H1 (cell line): ENCODE data around the gene USB1.

Source experiments
- ATF3 ChIP-seq: IDR thresholded peaks from 2 replicates; pipeline ENCODE4 v1.6.1; 2011; ENCODE audit warnings: low read depth, mild to moderate bottlenecking, low read length; ENCODE audit not compliant: insufficient read depth
- BRCA1 ChIP-seq: IDR thresholded peaks from 2 replicates; pipeline ENCODE4 v1.6.1; 2012; ENCODE audit warnings: low read depth, low read length, improper control_type of control experiment
- CTCF ChIP-seq, 3 experiments: IDR thresholded peaks; 1 replicate in 2 of 3; 2 replicates in 1 of 3; pipeline versions ENCODE4 v1.5.1 to v1.6.1; 2011; ENCODE audit warnings: low read length in 3 of 3, mild to moderate bottlenecking in 3 of 3, inconsistent platforms in 2 of 3, low read depth in 1 of 3, moderate library complexity in 1 of 3; ENCODE audit not compliant: insufficient read depth in 1 of 3; ENCODE audit errors: control extremely low read depth in 1 of 3
- EP300 ChIP-seq, 2 experiments: IDR thresholded peaks; 1 replicate in 1 of 2; 2 replicates in 1 of 2; pipeline ENCODE4 v1.6.1; 2011 to 2012; ENCODE audit warnings: low read depth in 2 of 2, low read length in 2 of 2, mild to moderate bottlenecking in 2 of 2, borderline replicate concordance in 1 of 2, inconsistent platforms in 1 of 2, moderate library complexity in 1 of 2
- EZH2 ChIP-seq: fragments of 200-600 bp; sonication (generic); IDR thresholded peaks from 2 replicates; pipeline ENCODE4 v1.7.1; 2012; ENCODE audit warnings: low read depth, mild to moderate bottlenecking, moderate library complexity, low read length, inconsistent platforms; ENCODE audit not compliant: severe bottlenecking
- POLR2A ChIP-seq, 2 experiments: IDR thresholded peaks; 1 replicate in 1 of 2; 2 replicates in 1 of 2; pipeline ENCODE4 v1.6.1; 2011; ENCODE audit warnings: low read depth in 2 of 2, low read length in 2 of 2, mild to moderate bottlenecking in 2 of 2; ENCODE audit errors: control extremely low read depth in 1 of 2
- POLR2AphosphoS5 ChIP-seq: IDR thresholded peaks from 2 replicates; pipeline ENCODE4 v1.6.1; 2011; ENCODE audit warnings: low read depth, low read length
- SIN3A ChIP-seq, 2 experiments: IDR thresholded peaks in 1 of 2; conservative IDR thresholded peaks in 1 of 2; 2 replicates each; pipeline ENCODE4 v1.6.1; 2011 to 2012; ENCODE audit warnings: low read length in 2 of 2, improper control_type of control experiment in 1 of 2, low read depth in 1 of 2, mild to moderate bottlenecking in 1 of 2
- TAF1 ChIP-seq: IDR thresholded peaks from 2 replicates; pipeline ENCODE4 v1.6.1; 2011; ENCODE audit warnings: mild to moderate bottlenecking, low read depth, low read length
- TAF7 ChIP-seq: optimal IDR thresholded peaks from 2 replicates; pipeline ENCODE3; 2011; ENCODE audit warnings: low read depth, mild to moderate bottlenecking, inconsistent platforms, low read length, moderate library complexity, borderline replicate concordance
- USF2 ChIP-seq: IDR thresholded peaks from 2 replicates; pipeline ENCODE4 v1.6.1; 2011; ENCODE audit warnings: low read length, improper control_type of control experiment

- TF ChIP-seq BRCA1 (no peak), POLR2A (IDR thresholded peaks at IDR 0.05; ENCODE audit: control extremely low read depth in 1 of 2, low read depth in 2 of 2, low read length in 2 of 2) (no peak), TAF1 (no peak), CTCF (IDR thresholded peaks at IDR 0.05; ENCODE audit: control extremely low read depth in 1 of 3, insufficient read depth in 1 of 3, low read depth in 1 of 3, low read length in 3 of 3) (no peak), TAF7 (no peak), SIN3A (conservative IDR thresholded peaks at IDR 0.05 in 1 of 2, IDR thresholded peaks at IDR 0.05 in 1 of 2; ENCODE audit: low read depth in 1 of 2, low read length in 2 of 2) (no peak), POLR2AphosphoS5 (no peak), EP300 (IDR thresholded peaks at IDR 0.05; ENCODE audit: borderline replicate concordance in 1 of 2, low read depth in 2 of 2, low read length in 2 of 2) (no peak), EZH2 (no peak), USF2 (no peak), ATF3 (no peak)
These were observed 50.8 kb downstream of the USB1 start for GRCh38 chr16:58051821-58052603.
